ENCODE measurements around the gene EDEM2. TPM values are rescaled to one million over a fixed set of nuclear protein-coding genes. Genes with fewer than 3 reads are reported as not detected.
"Not testable (repeated sequence)": the region's sequence is repeated elsewhere in the genome, so short reads cannot be mapped to it uniquely, and the experiment has no call there.

Gene EDEM2
- total and polyA plus RNA-seq, 9 donors, result 6.4 to 19.4 (median 13.4) TPM

- WGBS, 3 donors, result 88 to 95% (median 91%) methylated on average over 4 of the region's 4 CpGs
- no peak for DNase-seq
- Histone ChIP-seq H3K4me3 (no peak overlapping the region), H3K27ac (no peak overlapping the region), H3K9me3 (no peaks in the 10 kb centered on the region), H3K36me3 (no peaks in the 10 kb centered on the region), H3K4me1 (ENCODE audit: insufficient read depth) (peaks cover 2% of the 10 kb centered on the region), H3K27me3 (no peaks in the 10 kb centered on the region)
- intact Hi-C loops (cut with DNase I), result no loop called here
- TF ChIP-seq CTCF (IDR thresholded peaks at IDR 0.05) (no peak), EP300 (IDR thresholded peaks at IDR 0.05) (no peak), POLR2A (IDR thresholded peaks at IDR 0.05) (no peak)
Measured at GRCh38 chr20:35116258-35116657, 30.9 kb downstream of the EDEM2 start.

GRCh38 chr20:35115606-35116005, 31.5 kb downstream of the EDEM2 start:
- Histone ChIP-seq H3K36me3 (no peaks in the 10 kb centered on the region), H3K27me3 (no peaks in the 10 kb centered on the region), H3K4me3 (no peak overlapping the region), H3K4me1 (ENCODE audit: insufficient read depth) (peaks cover 2% of the 10 kb centered on the region), H3K27ac (no peak overlapping the region), H3K9me3 (no peaks in the 10 kb centered on the region)
- no peak for DNase-seq
- WGBS, 3 donors, result 84 to 89% (median 86%) methylated on average over 11 of the region's 11 CpGs
- TF ChIP-seq EP300 (IDR thresholded peaks at IDR 0.05) (no peak), POLR2A (IDR thresholded peaks at IDR 0.05) (no peak), CTCF (IDR thresholded peaks at IDR 0.05) (no peak)
- intact Hi-C loops (cut with DNase I), result no loop called here

GRCh38 chr20:35112276-35112675, 34.9 kb downstream of the EDEM2 start:
- H3K9me3 ChIP-seq; H3K27me3 ChIP-seq; DNase-seq; H3K27ac ChIP-seq; H3K36me3 ChIP-seq; H3K4me3 ChIP-seq; intact Hi-C loops (cut with DNase I); H3K4me1 ChIP-seq (ENCODE audit: insufficient read depth): not testable (repeated sequence)
- 77 to 97% (median 87%) methylated on average over 5 of the region's 5 CpGs for WGBS, 3 donors

GRCh38 chr20:35111141-35111888, 35.8 kb downstream of the EDEM2 start:
- no peaks in the 10 kb centered on the region for H3K27me3 ChIP-seq
- H3K9me3 ChIP-seq, result no peaks in the 10 kb centered on the region
- H3K4me1 ChIP-seq (ENCODE audit: insufficient read depth), result no peaks in the 10 kb centered on the region
- DNase-seq, result no peak
- WGBS, 3 donors, result 78 to 86% (median 82%) methylated on average over 4 of the region's 4 CpGs
- TF ChIP-seq POLR2A (IDR thresholded peaks at IDR 0.05), result no peak
- TF ChIP-seq EP300 (IDR thresholded peaks at IDR 0.05), result no peak
- no peak for TF ChIP-seq CTCF (IDR thresholded peaks at IDR 0.05)
- no peak overlapping the region for H3K4me3 ChIP-seq
- H3K36me3 ChIP-seq, result no peaks in the 10 kb centered on the region
- H3K27ac ChIP-seq, result no peak overlapping the region
- intact Hi-C loops (cut with DNase I), result no loop called here

GRCh38 chr20:35108921-35109320, 38.2 kb downstream of the EDEM2 start:
- Histone ChIP-seq H3K4me1 (ENCODE audit: insufficient read depth) (no peaks in the 10 kb centered on the region), H3K36me3 (no peaks in the 10 kb centered on the region), H3K4me3 (no peak overlapping the region), H3K27me3 (no peaks in the 10 kb centered on the region), H3K27ac (no peak overlapping the region), H3K9me3 (no peaks in the 10 kb centered on the region)
- 97 to 98% (median 97%) methylated on average over 4 of the region's 4 CpGs for WGBS, 3 donors
- TF ChIP-seq EP300 (IDR thresholded peaks at IDR 0.05), result no peak
- no peak for TF ChIP-seq POLR2A (IDR thresholded peaks at IDR 0.05)
- no peak for TF ChIP-seq CTCF (IDR thresholded peaks at IDR 0.05)
- intact Hi-C loops (cut with DNase I), result no loop called here
- no peak for DNase-seq

All from ovary (tissue), 9 donors.